Measurements from ENCODE around the gene MRPL40. TPM values are rescaled to one million over a fixed set of nuclear protein-coding genes. Genes with fewer than 3 reads are reported as not detected.
"Not testable (repeated sequence)": the region's sequence is repeated elsewhere in the genome, so short reads cannot be mapped to it uniquely, and the experiment has no call there.

Gene MRPL40
- total RNA-seq, 1 experiment from 2014 or later, result 47.3 TPM

GRCh38 chr22:19406846-19407245 is 25.5 kb upstream of the MRPL40 start:
- DNase-seq (ENCODE audit: low read depth), result no peak

GRCh38 chr22:19407649-19408606 is 24.4 kb upstream of the MRPL40 start:
- DNase-seq (ENCODE audit: low read depth), result no peak

GRCh38 chr22:19410941-19411689 is 21.2 kb upstream of the MRPL40 start:
- DNase-seq (ENCODE audit: low read depth), result no peak

- DNase-seq (ENCODE audit: low read depth), result no peak
Measured at GRCh38 chr22:19411690-19412045, 20.7 kb upstream of the MRPL40 start.

GRCh38 chr22:19412478-19412877 is 19.9 kb upstream of the MRPL40 start:
- no peak for DNase-seq (ENCODE audit: low read depth)

- no peak for DNase-seq (ENCODE audit: low read depth)
Measured at GRCh38 chr22:19412923-19413322, 19.4 kb upstream of the MRPL40 start.

- DNase-seq (ENCODE audit: low read depth), result no peak
Measured at GRCh38 chr22:19419086-19419463, 13.3 kb upstream of the MRPL40 start.

GRCh38 chr22:19419464-19420178 is 12.7 kb upstream of the MRPL40 start:
- DNase-seq (ENCODE audit: low read depth), result no peak

- DNase-seq (ENCODE audit: low read depth), result no peak
Measured at GRCh38 chr22:19420321-19420720, 12.0 kb upstream of the MRPL40 start.

GRCh38 chr22:19422440-19423301 is 9.7 kb upstream of the MRPL40 start:
- no peak for DNase-seq (ENCODE audit: low read depth)

- no peak for DNase-seq (ENCODE audit: low read depth)
Measured at GRCh38 chr22:19424186-19424500, 8.2 kb upstream of the MRPL40 start.

GRCh38 chr22:19429950-19430889 is 2.1 kb upstream of the MRPL40 start:
- DNase-seq (ENCODE audit: low read depth), result peak; percentile 18

- DNase-seq (ENCODE audit: low read depth), result no peak
Measured at GRCh38 chr22:19430890-19431541, 1.3 kb upstream of the MRPL40 start.

- peak; percentile 71 for DNase-seq (ENCODE audit: low read depth)
Measured at GRCh38 chr22:19431649-19432132, 654 bp upstream of the MRPL40 start, which contains the start of gene HIRA. TSS of gene HIRA (minus strand) at chr22:19431733. CDS start at chr22:19431476, 257 bp downstream.

GRCh38 chr22:19434401-19434800 is 2.1 kb downstream of the MRPL40 start:
- no peak for DNase-seq (ENCODE audit: low read depth)

- no peak for DNase-seq (ENCODE audit: low read depth)
Measured at GRCh38 chr22:19434829-19435580, 2.7 kb downstream of the MRPL40 start.

GRCh38 chr22:19436444-19437161 is 4.3 kb downstream of the MRPL40 start:
- not testable (repeated sequence) for DNase-seq (ENCODE audit: low read depth)

GRCh38 chr22:19438298-19438697 is 6.0 kb downstream of the MRPL40 start:
- no peak for DNase-seq (ENCODE audit: low read depth)

Measured in HT1080 (cell line).